SK-N-SH treated with all-trans-retinoic acid at 6 μM for 48 hours (cell line): Measurements from ENCODE around the gene ZNF358.

ENCODE experiments used
- ATAC-seq: fragments of 200-7000 bp; cut with Tn5 transposase; 3 replicates; pipeline ENCODE4 v1.9.1; 2020; ENCODE audit warnings: mild to moderate bottlenecking, moderate library complexity
- ARNTL ChIP-seq: fragments of 450-650 bp; formaldehyde crosslinking; IDR thresholded peaks from 2 replicates; pipeline ENCODE4 v1.5.0; 2020; ENCODE audit warnings: low read depth, mild to moderate bottlenecking, moderate library complexity, borderline replicate concordance
- CSDC2 ChIP-seq: fragments of 250-450 bp; sonication (Bioruptor Pico); IDR thresholded peaks from 2 replicates; pipeline ENCODE4 v1.5.0; 2020; ENCODE audit warnings: mild to moderate bottlenecking, moderate library complexity
- CSRNP3 ChIP-seq: fragments of 250-450 bp; sonication (Bioruptor Pico); IDR thresholded peaks from 2 replicates; pipeline ENCODE4 v1.5.1; 2021; ENCODE audit warnings: mild to moderate bottlenecking, moderate library complexity
- ESRRG ChIP-seq: fragments of 250-450 bp; sonication (Bioruptor Pico); IDR thresholded peaks from 2 replicates; pipeline ENCODE4 v1.6.1; 2021; ENCODE audit warnings: mild to moderate bottlenecking
- GLIS3 ChIP-seq: fragments of 250-450 bp; sonication (Bioruptor Pico); IDR thresholded peaks from 2 replicates; pipeline ENCODE4 v1.5.0; 2020; ENCODE audit warnings: mild to moderate bottlenecking, moderate library complexity
- ISL1 ChIP-seq: fragments of 250-450 bp; sonication (Bioruptor Pico); IDR thresholded peaks from 2 replicates; pipeline ENCODE4 v2.1.2; 2022; ENCODE audit warnings: mild to moderate bottlenecking, moderate library complexity
- OSR1 ChIP-seq: fragments of 250-450 bp; sonication (Bioruptor Pico); IDR thresholded peaks from 2 replicates; pipeline ENCODE4 v1.8.0; 2022; ENCODE audit warnings: moderate library complexity, mild to moderate bottlenecking, inconsistent platforms
- PATZ1 ChIP-seq: fragments of 250-450 bp; sonication (Bioruptor Pico); IDR thresholded peaks from 2 replicates; pipeline ENCODE4 v1.8.0; 2020; ENCODE audit warnings: mild to moderate bottlenecking, moderate library complexity, borderline replicate concordance
- POU6F1 ChIP-seq: fragments of 250-450 bp; sonication (Bioruptor Pico); IDR thresholded peaks from 2 replicates; pipeline ENCODE4 v1.8.0; 2021; ENCODE audit warnings: low read depth, mild to moderate bottlenecking, moderate library complexity, borderline replicate concordance
- PPARA ChIP-seq: fragments of 250-450 bp; sonication (Bioruptor Pico); IDR thresholded peaks from 2 replicates; pipeline ENCODE4 v1.5.0; 2020; ENCODE audit warnings: mild to moderate bottlenecking, borderline replicate concordance
- RARB ChIP-seq: fragments of 250-450 bp; sonication (Bioruptor Pico); IDR thresholded peaks from 2 replicates; pipeline ENCODE4 v1.8.0; 2021; ENCODE audit warnings: mild to moderate bottlenecking, moderate library complexity
- TCF4 ChIP-seq: fragments of 250-450 bp; sonication (Bioruptor Pico); IDR thresholded peaks from 2 replicates; pipeline ENCODE4 v1.8.0; 2021; ENCODE audit warnings: mild to moderate bottlenecking, moderate library complexity, borderline replicate concordance
- TOX ChIP-seq: fragments of 250-450 bp; sonication (Bioruptor Pico); IDR thresholded peaks from 2 replicates; pipeline ENCODE4 v1.8.0; 2021; ENCODE audit warnings: mild to moderate bottlenecking, moderate library complexity, borderline replicate concordance
- TSHZ2 ChIP-seq: fragments of 250-450 bp; sonication (Bioruptor Pico); IDR thresholded peaks from 2 replicates; pipeline ENCODE4 v1.5.0; 2020; ENCODE audit warnings: mild to moderate bottlenecking, moderate library complexity
- ZC3H10 ChIP-seq: fragments of 250-450 bp; sonication (Bioruptor Pico); IDR thresholded peaks from 2 replicates; pipeline ENCODE4 v1.5.1; 2021; ENCODE audit warnings: mild to moderate bottlenecking, moderate library complexity
- ZFP3 ChIP-seq: fragments of 250-450 bp; sonication (Bioruptor Pico); IDR thresholded peaks from 2 replicates; pipeline ENCODE4 v1.5.0; 2020; ENCODE audit warnings: mild to moderate bottlenecking, moderate library complexity
- ZFP30 ChIP-seq: fragments of 450-650 bp; formaldehyde crosslinking; IDR thresholded peaks from 2 replicates; pipeline ENCODE4 v1.5.0; 2022; ENCODE audit warnings: mild to moderate bottlenecking, moderate library complexity
- ZNF565 ChIP-seq: fragments of 450-650 bp; formaldehyde crosslinking; conservative IDR thresholded peaks from 2 replicates; pipeline ENCODE4 v1.5.0; 2020; ENCODE audit warnings: low read depth, mild to moderate bottlenecking, moderate library complexity
- ZNF70 ChIP-seq: fragments of 450-650 bp; formaldehyde crosslinking; IDR thresholded peaks from 2 replicates; pipeline ENCODE4 v1.5.0; 2020; ENCODE audit warnings: mild to moderate bottlenecking, moderate library complexity
- ZNF8 ChIP-seq: fragments of 450-650 bp; formaldehyde crosslinking; IDR thresholded peaks from 2 replicates; pipeline ENCODE4 v1.5.0; 2020; ENCODE audit warnings: mild to moderate bottlenecking, moderate library complexity

The ZNF358 gene

GRCh38 chr19:7527516-7528191 is 11.8 kb downstream of the ZNF358 start:
- no peak for ATAC-seq
- no peak for TF ChIP-seq ZNF70 (CRISPR knock-in tag)
- no peak for TF ChIP-seq OSR1 (CRISPR knock-in tag)
- TF ChIP-seq CSDC2, result no peak
- no peak for TF ChIP-seq TSHZ2 (CRISPR knock-in tag)
- no peak for TF ChIP-seq RARB
- TF ChIP-seq ARNTL (CRISPR knock-in tag), result no peak
- TF ChIP-seq PATZ1 (CRISPR knock-in tag), result no peak
- no peak for TF ChIP-seq ESRRG (CRISPR knock-in tag)
- no peak for TF ChIP-seq ISL1 (CRISPR knock-in tag)
- no peak for TF ChIP-seq ZFP30
- TF ChIP-seq ZFP3, result no peak
- TF ChIP-seq CSRNP3 (CRISPR knock-in tag), result no peak
- no peak for TF ChIP-seq ZNF8
- no peak for TF ChIP-seq ZC3H10 (CRISPR knock-in tag)
- no peak for TF ChIP-seq GLIS3 (CRISPR knock-in tag)
- TF ChIP-seq ZNF565 (CRISPR knock-in tag), result no peak
- no peak for TF ChIP-seq TCF4 (CRISPR knock-in tag)
- no peak for TF ChIP-seq PPARA (CRISPR knock-in tag)
- TF ChIP-seq POU6F1, result no peak

- ATAC-seq, result no peak
- TF ChIP-seq POU6F1 (no peak), PATZ1 (CRISPR knock-in tag) (no peak), CSDC2 (no peak), TOX (CRISPR knock-in tag) (no peak), ZNF565 (CRISPR knock-in tag) (no peak), ESRRG (CRISPR knock-in tag) (no peak), TCF4 (CRISPR knock-in tag) (no peak)
- TF ChIP-seq, all 23 proteins: peak for 0
Measured at GRCh38 chr19:7528192-7528519, 12.3 kb downstream of the ZNF358 start.
